ENCODE measurements around the gene CRYBG3. TPM values are rescaled to one million over a fixed set of nuclear protein-coding genes. Genes with fewer than 3 reads are reported as not detected.

The CRYBG3 gene
- total RNA-seq, 1 donor from 2014 or later = 43.2 TPM

DNA sequence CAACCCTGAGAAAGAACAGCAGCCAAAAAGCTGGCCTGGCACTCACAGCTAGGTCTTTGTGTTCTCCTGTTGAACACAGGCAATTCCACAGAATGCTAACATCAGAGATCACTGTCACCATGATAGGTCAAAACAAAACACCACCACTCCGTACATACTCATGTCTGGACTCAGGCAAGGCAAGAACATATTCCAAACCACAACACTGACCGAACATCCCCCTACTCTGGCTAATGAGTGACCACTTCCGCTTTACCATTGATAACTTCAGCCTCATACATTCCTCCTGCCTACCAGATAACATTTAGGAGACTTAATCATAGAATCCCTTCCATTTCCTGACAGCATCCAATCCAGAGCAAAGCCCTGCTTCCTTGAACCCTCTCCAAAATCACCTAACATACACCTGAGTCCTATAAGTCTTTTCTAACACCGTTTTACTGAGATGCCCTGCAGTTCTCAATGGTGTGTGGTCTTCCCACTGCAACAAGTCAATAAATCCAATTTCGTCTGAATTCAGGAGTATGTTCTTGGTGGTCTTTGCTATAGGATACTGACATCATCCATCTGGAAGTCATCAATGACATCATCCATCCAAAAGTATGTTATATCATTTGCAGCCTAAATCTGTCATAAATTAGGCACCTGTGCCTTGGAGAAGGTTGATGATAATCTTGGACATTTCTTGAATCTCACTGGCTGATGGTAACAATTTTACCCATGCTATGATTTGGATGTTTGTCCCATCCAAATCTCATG lies 126.7 kb downstream of the CRYBG3 start:
- no peak for DNase-seq

- no peak for DNase-seq
These were observed 127.3 kb downstream of the CRYBG3 start for GRCh38 chr3:97949110-97949485.

DNA sequence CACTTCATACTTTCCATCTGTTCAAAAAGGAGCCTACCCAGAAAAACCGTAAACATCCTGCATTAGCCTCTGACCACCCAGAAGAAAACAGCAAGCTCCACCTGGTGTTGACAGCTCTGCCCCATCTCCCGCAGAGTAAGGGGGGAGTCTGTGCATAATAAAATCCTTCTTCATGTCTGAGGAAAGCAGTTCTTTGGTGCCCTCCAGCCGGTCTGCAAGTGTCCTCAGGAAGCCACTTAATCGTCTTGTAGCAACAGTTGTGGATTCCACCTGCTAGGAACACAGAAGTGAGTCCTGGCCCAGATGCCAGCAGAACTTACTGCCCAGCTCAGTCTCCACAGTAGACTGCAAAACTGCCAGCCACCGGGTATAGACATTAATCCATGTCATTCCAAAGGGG lies 127.9 kb downstream of the CRYBG3 start:
- no peak for DNase-seq

DNA sequence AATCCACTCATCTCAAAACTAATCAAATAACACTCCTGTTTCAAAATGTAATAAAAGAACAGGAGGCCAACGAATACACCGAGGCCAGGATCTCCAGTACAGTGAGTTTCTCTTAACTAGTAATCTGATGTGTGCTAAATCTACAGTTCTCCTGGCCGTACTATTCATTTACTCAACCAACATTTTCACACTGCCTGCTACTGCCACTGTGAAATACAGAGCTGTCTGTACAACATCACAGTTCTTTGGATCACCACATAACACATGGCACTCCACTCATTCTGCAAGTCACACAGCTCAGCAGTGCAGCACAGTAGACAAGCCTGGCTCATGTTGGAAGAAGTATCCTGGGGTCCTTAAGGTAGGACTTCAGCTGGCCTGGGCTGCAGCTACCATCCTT lies 128.5 kb downstream of the CRYBG3 start:
- DNase-seq = no peak

- no peak for DNase-seq
These were observed 130.5 kb downstream of the CRYBG3 start for GRCh38 chr3:97952280-97952679.

GRCh38 chr3:97952872-97953271 lies 131.1 kb downstream of the CRYBG3 start:
- DNase-seq = no peak

- DNase-seq = no peak
These were observed 132.5 kb downstream of the CRYBG3 start for GRCh38 chr3:97954228-97954827.

- no peak for DNase-seq
These were observed 134.2 kb downstream of the CRYBG3 start for GRCh38 chr3:97956051-97956450.

- no peak for DNase-seq
These were observed 136.0 kb downstream of the CRYBG3 start for GRCh38 chr3:97957617-97958311.

GRCh38 chr3:97958396-97958795 lies 136.6 kb downstream of the CRYBG3 start:
- peak; percentile 14 for DNase-seq

- DNase-seq = no peak
These were observed 137.0 kb downstream of the CRYBG3 start for GRCh38 chr3:97958796-97959195.

DNA sequence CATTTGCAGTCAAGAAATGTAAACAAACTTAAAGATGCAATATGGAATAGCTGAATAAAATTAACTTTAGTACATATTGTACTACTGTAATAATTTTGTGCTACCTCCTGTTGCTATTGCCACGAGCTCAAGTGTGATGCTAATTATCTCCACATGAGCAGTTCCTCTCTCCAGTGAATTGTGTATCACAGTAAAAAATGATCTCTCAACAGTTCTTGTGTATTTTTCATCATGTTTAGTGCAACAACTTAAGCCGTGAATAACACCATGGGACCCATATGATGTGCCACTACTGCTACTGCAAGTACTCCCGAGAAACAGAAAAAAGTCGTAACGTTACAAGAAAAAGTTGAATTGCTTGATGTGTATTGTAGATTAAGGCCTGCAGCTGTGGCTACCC lies 138.1 kb downstream of the CRYBG3 start:
- DNase-seq = no peak

DNA sequence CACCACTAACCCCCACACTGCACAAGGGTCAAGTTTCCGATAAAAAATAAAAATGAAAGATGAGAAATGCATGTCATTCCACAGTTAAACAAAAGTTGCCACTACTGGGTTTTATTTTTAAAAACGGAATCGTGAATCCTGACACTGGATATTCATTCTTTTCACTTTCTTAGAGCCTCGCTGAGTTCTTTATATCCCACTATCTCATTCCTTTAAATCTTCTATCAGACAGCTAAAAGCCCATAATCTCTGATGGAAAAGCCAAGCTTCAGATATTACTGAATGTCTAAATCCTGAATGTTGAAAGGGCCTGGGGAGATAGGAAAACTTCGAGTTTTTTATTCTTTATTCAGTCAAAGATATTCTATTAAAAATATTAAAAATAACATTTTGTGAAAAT lies 138.7 kb downstream of the CRYBG3 start:
- no peak for DNase-seq

GRCh38 chr3:97960993-97961766 lies 139.4 kb downstream of the CRYBG3 start:
- no peak for DNase-seq

DNA sequence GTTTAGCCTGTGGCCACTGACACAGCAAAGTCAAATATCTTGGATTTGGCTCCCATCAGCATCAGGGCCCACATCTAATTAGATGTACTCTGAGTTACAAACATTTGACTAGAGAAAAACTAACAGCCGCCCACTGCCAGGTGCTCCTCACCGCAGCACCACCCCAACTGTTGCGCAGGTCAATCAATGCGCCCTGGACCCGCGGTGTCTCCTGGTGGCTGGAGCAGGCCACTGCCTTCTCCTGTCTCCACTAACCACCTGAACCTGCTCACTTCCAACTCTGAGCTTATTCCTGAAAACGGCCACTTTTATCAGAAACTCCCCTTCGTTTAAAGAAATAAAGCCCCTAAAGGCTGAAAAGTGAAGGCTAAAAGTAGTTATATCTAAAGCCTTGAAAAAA lies 146.2 kb downstream of the CRYBG3 start:
- no peak for DNase-seq

DNA sequence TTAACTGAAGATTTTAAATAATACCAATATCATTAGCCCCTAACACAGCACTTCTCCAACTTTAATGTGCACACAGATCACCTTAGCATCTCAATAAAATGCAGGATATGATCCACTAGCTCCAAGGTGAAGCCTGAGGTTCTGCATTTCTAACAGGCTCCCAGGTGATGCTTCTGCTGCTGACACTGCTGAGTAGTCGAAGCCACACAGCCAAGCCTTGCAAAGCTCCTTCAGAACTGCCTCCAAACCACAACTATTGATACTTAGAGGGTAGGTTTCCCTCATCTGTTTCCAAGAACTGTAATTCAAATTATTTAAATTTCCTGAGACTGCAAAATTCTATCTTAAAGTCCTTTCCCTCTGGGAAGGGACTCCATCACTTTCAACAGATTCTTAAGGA lies 146.6 kb downstream of the CRYBG3 start:
- DNase-seq = no peak

GRCh38 chr3:97969541-97969940 lies 147.7 kb downstream of the CRYBG3 start:
- no peak for DNase-seq

- no peak for DNase-seq
These were observed 148.3 kb downstream of the CRYBG3 start for GRCh38 chr3:97970156-97970555.

- DNase-seq = no peak
These were observed 149.3 kb downstream of the CRYBG3 start for GRCh38 chr3:97970956-97971620.

- peak; percentile 79 for DNase-seq
These were observed 150.1 kb downstream of the CRYBG3 start, which contains the start of gene RIOX2 for GRCh38 chr3:97971679-97972567. Gene RIOX2, minus strand, starts transcription at chr3:97972431. Its CDS starts 4,838 bp downstream, at chr3:97967593.

DNA sequence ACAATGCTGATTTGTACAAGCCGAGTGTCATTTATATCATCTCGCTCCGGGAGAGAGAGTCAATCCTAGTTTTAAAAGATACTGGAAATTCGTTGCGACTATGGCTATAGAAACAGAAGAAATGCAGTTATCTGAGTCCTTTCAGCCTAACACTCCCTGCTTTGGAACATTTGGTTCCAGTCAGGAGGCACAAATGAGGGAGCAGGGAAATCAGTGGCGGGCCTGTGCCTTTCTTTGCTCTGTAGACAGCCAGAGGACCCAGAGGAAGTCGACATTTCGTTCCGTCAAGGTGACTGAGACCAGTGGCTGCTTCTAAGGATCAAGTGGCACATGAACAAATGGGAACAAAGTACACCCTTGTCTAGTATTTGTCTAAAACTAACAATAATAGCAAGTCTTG lies 151.2 kb downstream of the CRYBG3 start:
- DNase-seq = no peak

Data from dermis blood vessel endothelial cell (primary cell).